Lung (tissue), 12 donors: ENCODE measurements around the gene GAL3ST1. TPM values are rescaled to one million over a fixed set of nuclear protein-coding genes. Genes with fewer than 3 reads are reported as not detected.
A peak's percentile ranks its signal among the peaks of the same experiment; 100 is the strongest.

Experiments used
- ATAC-seq: fragments of 200-7000 bp; cut with Tn5 transposase; one replicate; pipeline ENCODE4 v1.9.1; 2020; ENCODE audit warnings: moderate number of reproducible peaks; ENCODE audit not compliant: insufficient read depth, low FRiP score
- DNase-seq, 3 donors: peaks; one replicate each; pipeline ENCODE4 v3.0.0-alpha.2; 2013 to 2017
- H3K27ac ChIP-seq, 2 donors: one replicate each; pipeline ENCODE4 v1.5.1; 2013; ENCODE audit warnings: mild to moderate bottlenecking in 2 of 2, moderate library complexity in 2 of 2, control low read depth in 1 of 2, inconsistent platforms in 1 of 2, low read depth in 1 of 2, low read length in 1 of 2
- H3K27me3 ChIP-seq, 3 donors: one replicate each; pipeline ENCODE4 v1.5.1; 2013; ENCODE audit warnings: low read length in 2 of 3; ENCODE audit not compliant: control insufficient read depth in 3 of 3, insufficient read depth in 3 of 3
- H3K36me3 ChIP-seq, 4 donors: one replicate each; pipeline ENCODE4 v1.5.1; 2013; ENCODE audit warnings: low read length in 4 of 4, mild to moderate bottlenecking in 1 of 4, moderate library complexity in 1 of 4; ENCODE audit not compliant: control insufficient read depth in 4 of 4, insufficient read depth in 4 of 4
- H3K4me1 ChIP-seq, 5 donors: one replicate each; pipeline ENCODE4 v1.5.1; 2013; ENCODE audit warnings: low read length in 5 of 5, mild to moderate bottlenecking in 2 of 5, moderate library complexity in 1 of 5; ENCODE audit not compliant: control insufficient read depth in 5 of 5, insufficient read depth in 5 of 5
- H3K4me3 ChIP-seq: one replicate; pipeline ENCODE4 v1.5.1; 2013; ENCODE audit warnings: mild to moderate bottlenecking, control low read depth, moderate library complexity
- H3K9ac ChIP-seq, 2 donors: one replicate each; pipeline ENCODE4 v1.5.1; 2013; ENCODE audit warnings: low read length in 2 of 2, control low read depth in 1 of 2; ENCODE audit not compliant: insufficient read depth in 1 of 2
- H3K9me3 ChIP-seq, 4 donors: one replicate each; pipeline ENCODE4 v1.5.1; 2013; ENCODE audit warnings: low read length in 3 of 4, mild to moderate bottlenecking in 1 of 4, moderate library complexity in 1 of 4; ENCODE audit not compliant: control insufficient read depth in 4 of 4, insufficient read depth in 3 of 4
- WGBS, 2 donors: extraction: QIAGEN DNeasy Blood & Tissue Kit; methylation state at CpG; one replicate each; pipeline ENCODE4 v1.1.7; 2013; 5-methylcytosine and 5-hydroxymethylcytosine counted together
- polyA plus RNA-seq, 2 donors: library from polyadenylated mRNA; stranded (reverse); fragments of 200-250 nt; gene quantifications; one replicate each; pipeline ENCODE4 v1.2.1, GENCODE V29; 2013
- total RNA-seq, 2 donors: library from RNA; depleted of rRNA in 1 of 2; stranded (reverse); fragments of >200 nt in 1 of 2; gene quantifications; one replicate each; pipeline ENCODE4 v1.2.1, GENCODE V29; 2014 to 2021
- TF ChIP-seq, protein P1 (sequence below): IDR thresholded peaks from 2 replicates; pipeline ENCODE4 v1.5.1; 2012; ENCODE audit warnings: mild to moderate bottlenecking; ENCODE audit errors: control extremely low read depth, extremely low read depth
- donor health status: control.
- donor health status: control.
- donor health status: Bipolar disorder and iron deficiency.
- donor health status: healthy.
- donor health status: DM: yes; HTN: yes; CAD: no.

GAL3ST1 gene
- total and polyA plus RNA-seq, 4 donors: 0.72 to 4.0 (median 3.4) TPM

DNA sequence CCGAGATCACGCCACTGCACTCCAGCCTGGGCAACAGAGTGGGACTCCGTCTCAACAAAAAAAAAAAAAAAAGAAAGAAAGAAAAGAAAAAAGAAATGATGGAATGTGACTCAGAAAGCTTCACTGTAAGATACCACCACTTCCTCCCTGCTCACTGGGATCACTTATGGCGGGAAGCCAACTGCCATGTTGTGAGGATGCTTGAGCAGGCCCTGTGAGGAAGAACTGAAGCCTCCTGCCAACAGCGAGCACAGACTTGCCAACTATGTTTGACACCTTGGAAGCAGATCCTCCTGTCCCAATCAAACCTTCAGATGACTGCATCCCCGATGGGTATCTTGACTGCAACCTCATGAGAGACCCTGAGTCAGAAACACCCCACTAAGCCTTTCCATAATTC, 36.2 kb downstream of the GAL3ST1 start:
- WGBS, 2 donors: 87% methylated on average over 6 of the region's 6 CpGs
- DNase-seq (peak in 1 of 3 donors; percentile 10), ATAC-seq (no peak)
- no peaks in the 10 kb centered on the region for H3K27me3 ChIP-seq
- no peak overlapping the region for H3K27ac ChIP-seq
- no peak overlapping the region for H3K4me3 ChIP-seq
- TF ChIP-seq, protein P1, sequence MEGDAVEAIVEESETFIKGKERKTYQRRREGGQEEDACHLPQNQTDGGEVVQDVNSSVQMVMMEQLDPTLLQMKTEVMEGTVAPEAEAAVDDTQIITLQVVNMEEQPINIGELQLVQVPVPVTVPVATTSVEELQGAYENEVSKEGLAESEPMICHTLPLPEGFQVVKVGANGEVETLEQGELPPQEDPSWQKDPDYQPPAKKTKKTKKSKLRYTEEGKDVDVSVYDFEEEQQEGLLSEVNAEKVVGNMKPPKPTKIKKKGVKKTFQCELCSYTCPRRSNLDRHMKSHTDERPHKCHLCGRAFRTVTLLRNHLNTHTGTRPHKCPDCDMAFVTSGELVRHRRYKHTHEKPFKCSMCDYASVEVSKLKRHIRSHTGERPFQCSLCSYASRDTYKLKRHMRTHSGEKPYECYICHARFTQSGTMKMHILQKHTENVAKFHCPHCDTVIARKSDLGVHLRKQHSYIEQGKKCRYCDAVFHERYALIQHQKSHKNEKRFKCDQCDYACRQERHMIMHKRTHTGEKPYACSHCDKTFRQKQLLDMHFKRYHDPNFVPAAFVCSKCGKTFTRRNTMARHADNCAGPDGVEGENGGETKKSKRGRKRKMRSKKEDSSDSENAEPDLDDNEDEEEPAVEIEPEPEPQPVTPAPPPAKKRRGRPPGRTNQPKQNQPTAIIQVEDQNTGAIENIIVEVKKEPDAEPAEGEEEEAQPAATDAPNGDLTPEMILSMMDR: no peak
- H3K4me1 ChIP-seq: peaks cover 0 to 7% (median 0%) of the 10 kb centered on the region in 5 donors
- no peak overlapping the region for H3K9ac ChIP-seq
- H3K9me3 ChIP-seq: peaks cover 0 to 2% (median 0%) of the 10 kb centered on the region in 4 donors
- H3K36me3 ChIP-seq: no peaks in the 10 kb centered on the region

DNA sequence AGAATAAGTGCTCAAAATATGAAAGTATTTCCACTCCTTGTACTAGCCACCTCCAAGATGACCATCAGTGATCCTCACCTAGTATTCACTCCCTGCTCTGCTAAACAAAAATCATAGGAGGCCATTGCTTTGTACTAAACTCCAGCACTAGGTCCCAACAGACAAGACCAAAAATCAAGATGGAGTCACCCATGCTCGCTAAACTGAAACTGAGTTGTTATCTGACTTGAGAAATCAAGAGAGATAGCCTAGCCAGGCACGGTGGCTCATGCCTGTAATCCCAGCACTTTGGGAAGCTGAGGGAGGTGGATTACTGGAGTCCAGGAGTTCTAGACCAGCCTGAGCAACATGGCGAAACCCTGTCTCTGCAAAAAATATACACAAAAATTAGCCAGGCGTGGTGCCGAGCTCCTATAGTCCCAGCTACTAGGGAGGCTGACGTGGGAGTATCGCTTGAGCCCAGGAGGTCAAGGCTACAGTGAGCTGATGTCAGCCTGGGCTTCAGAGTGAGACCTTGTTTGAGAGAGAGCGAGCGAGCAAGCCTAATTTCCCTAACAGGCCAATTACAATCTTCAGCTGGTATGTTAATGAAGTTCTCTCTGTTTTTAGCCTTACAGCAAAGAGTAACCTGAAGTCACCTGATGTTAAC, 37.3 kb downstream of the GAL3ST1 start:
- Histone ChIP-seq H3K27me3 (no peaks in the 10 kb centered on the region), H3K4me3 (no peak overlapping the region), H3K27ac (no peak overlapping the region), H3K36me3 (peaks cover 0 to 4% (median 0%) of the 10 kb centered on the region in 4 donors), H3K4me1 (no peaks in the 10 kb centered on the region), H3K9ac (no peak overlapping the region), H3K9me3 (peaks cover 0 to 2% (median 0%) of the 10 kb centered on the region in 4 donors)
- no peak for DNase-seq
- 85 to 92% methylated on average over 9 of the region's 9 CpGs for WGBS, 2 donors
- ATAC-seq: no peak
- TF ChIP-seq, protein P1: no peak

DNA sequence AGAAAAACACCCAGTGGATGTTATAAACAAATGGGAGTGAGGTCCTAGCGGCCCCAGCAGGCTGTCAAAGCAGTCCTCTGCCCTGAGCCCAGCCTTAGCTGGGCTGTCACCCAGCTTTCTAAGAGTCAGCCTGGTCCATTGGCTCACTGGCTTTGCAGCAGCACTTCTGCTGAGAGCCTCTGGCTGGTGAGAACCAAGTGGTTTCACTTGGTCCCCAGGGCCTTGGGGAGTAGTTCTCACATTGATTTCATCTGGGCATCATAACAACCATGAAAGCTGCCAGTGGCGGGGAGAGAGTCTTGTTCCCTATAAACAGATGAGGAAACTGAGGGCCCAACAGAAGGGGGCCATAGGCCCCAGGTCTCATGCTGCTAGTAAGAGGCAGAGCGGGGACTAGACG, 39.3 kb downstream of the GAL3ST1 start:
- Histone ChIP-seq H3K4me3 (no peak overlapping the region), H3K9me3 (peaks cover 0 to 2% (median 0%) of the 10 kb centered on the region in 4 donors), H3K4me1 (no peaks in the 10 kb centered on the region), H3K27me3 (no peaks in the 10 kb centered on the region), H3K36me3 (peaks cover 0 to 4% (median 0%) of the 10 kb centered on the region in 4 donors), H3K9ac (no peak overlapping the region), H3K27ac (no peak overlapping the region)
- 88 to 93% methylated on average over 4 of the region's 4 CpGs for WGBS, 2 donors
- TF ChIP-seq, protein P1: no peak
- peak in 1 of 3 donors; percentile 12 for DNase-seq
- no peak for ATAC-seq
